Loucy (cell line): Measurements from ENCODE around the gene DNAI1.

Source experiments
- H2AFZ ChIP-seq: fragments of 200-600 bp; sonication (generic); 2 replicates; pipeline ENCODE4 v1.6.0; 2016; ENCODE audit warnings: antibody characterized with exemption, mild to moderate bottlenecking, low read length, moderate library complexity
- H3F3A ChIP-seq: fragments of 200-600 bp; 2 replicates; pipeline ENCODE4 v1.6.0; 2016; ENCODE audit warnings: antibody characterized with exemption, low read depth, mild to moderate bottlenecking
- H3K27me3 ChIP-seq: fragments of 200-600 bp; sonication (generic); 2 replicates; pipeline ENCODE4 v1.6.1; 2014; ENCODE audit warnings: low read length, mild to moderate bottlenecking; ENCODE audit not compliant: insufficient read depth, poor library complexity, severe bottlenecking
- H3K36me3 ChIP-seq: fragments of 200-600 bp; sonication (generic); 2 replicates; pipeline ENCODE4 v1.6.1; 2016; ENCODE audit warnings: low read length; ENCODE audit not compliant: insufficient read depth
- H3K4me1 ChIP-seq: fragments of 200-600 bp; sonication (generic); 2 replicates; pipeline ENCODE4 v1.5.1; 2014; ENCODE audit warnings: low read length, mild to moderate bottlenecking; ENCODE audit not compliant: insufficient read depth, poor library complexity, severe bottlenecking
- H3K4me2 ChIP-seq: fragments of 200-600 bp; sonication (generic); 2 replicates; pipeline ENCODE4 v1.6.0; 2014; ENCODE audit warnings: antibody characterized with exemption, low read length, low read depth, mild to moderate bottlenecking; ENCODE audit not compliant: poor library complexity, severe bottlenecking
- H3K4me3 ChIP-seq: fragments of 200-600 bp; sonication (generic); 2 replicates; pipeline ENCODE4 v1.5.1; 2014; ENCODE audit warnings: low read length, mild to moderate bottlenecking, mixed read lengths; ENCODE audit not compliant: poor library complexity, severe bottlenecking
- H3K79me2 ChIP-seq: fragments of 200-600 bp; sonication (generic); 2 replicates; pipeline ENCODE4 v1.6.1; 2014; ENCODE audit warnings: low read length; ENCODE audit not compliant: insufficient read depth
- H3K9ac ChIP-seq: fragments of 200-600 bp; sonication (generic); 2 replicates; pipeline ENCODE4 v1.6.0; 2014; ENCODE audit warnings: mild to moderate bottlenecking, low read depth, low read length, moderate library complexity; ENCODE audit not compliant: poor library complexity, severe bottlenecking
- H3K9me2 ChIP-seq: fragments of 200-600 bp; sonication (generic); replicated peaks from 2 replicates; pipeline ENCODE4 v1.6.1; 2016; ENCODE audit warnings: low read depth, low read length, mixed read lengths
- H3K9me3 ChIP-seq: fragments of 200-600 bp; sonication (generic); 2 replicates; pipeline ENCODE4 v1.6.1; 2014; ENCODE audit warnings: mild to moderate bottlenecking, antibody characterized with exemption, low read length, low read depth; ENCODE audit not compliant: insufficient read depth
- H4K20me1 ChIP-seq: fragments of 200-600 bp; sonication (generic); 2 replicates; pipeline ENCODE4 v1.6.0; 2014; ENCODE audit warnings: antibody characterized with exemption, low read length, mild to moderate bottlenecking; ENCODE audit not compliant: insufficient read depth, poor library complexity, severe bottlenecking
- CTCF ChIP-seq: fragments of 200-600 bp; sonication (generic); conservative IDR thresholded peaks from 2 replicates; pipeline ENCODE4 v1.5.1; 2014; ENCODE audit warnings: mild to moderate bottlenecking, antibody characterized with exemption, low read length
- EZH2phosphoT487 ChIP-seq: fragments of 200-600 bp; IDR thresholded peaks from 2 replicates; pipeline ENCODE4 v1.6.1; 2018; ENCODE audit warnings: antibody characterized with exemption, mild to moderate bottlenecking, moderate library complexity, borderline replicate concordance

Gene DNAI1

GRCh38 chr9:34506623-34507022, 48.0 kb downstream of the DNAI1 start:
- H3K9ac ChIP-seq, result no peak overlapping the region
- no peaks in the 10 kb centered on the region for H4K20me1 ChIP-seq
- TF ChIP-seq CTCF, result no peak
- no peak for TF ChIP-seq EZH2phosphoT487
- no peak overlapping the region for H3K4me3 ChIP-seq
- no peaks in the 10 kb centered on the region for H3K36me3 ChIP-seq
- H3K9me3 ChIP-seq, result no peaks in the 10 kb centered on the region
- H2AFZ ChIP-seq, result no peak overlapping the region
- H3K9me2 ChIP-seq, result no peaks in the 10 kb centered on the region
- no peak overlapping the region for H3K4me2 ChIP-seq
- H3K27me3 ChIP-seq, result no peaks in the 10 kb centered on the region
- no peaks in the 10 kb centered on the region for H3K4me1 ChIP-seq
- H3K79me2 ChIP-seq, result no peaks in the 10 kb centered on the region
- H3F3A ChIP-seq, result no peaks in the 10 kb centered on the region

- Histone ChIP-seq H3K9ac (no peak overlapping the region), H3K27me3 (no peaks in the 10 kb centered on the region), H3K4me3 (no peak overlapping the region), H3K36me3 (no peaks in the 10 kb centered on the region), H3K79me2 (no peaks in the 10 kb centered on the region), H3K9me3 (no peaks in the 10 kb centered on the region), H3K4me2 (no peak overlapping the region), H3K9me2 (no peaks in the 10 kb centered on the region), H4K20me1 (no peaks in the 10 kb centered on the region), H3K4me1 (no peaks in the 10 kb centered on the region), H3F3A (no peaks in the 10 kb centered on the region), H2AFZ (no peak overlapping the region)
- no peak for TF ChIP-seq CTCF
- TF ChIP-seq EZH2phosphoT487, result no peak
These were observed 49.0 kb downstream of the DNAI1 start for GRCh38 chr9:34507556-34507955.

GRCh38 chr9:34507966-34508365, 49.4 kb downstream of the DNAI1 start:
- Histone ChIP-seq H3K27me3 (no peaks in the 10 kb centered on the region), H3K9ac (no peak overlapping the region)

More at GRCh38 chr9:34507966-34508365, 49.4 kb downstream of the DNAI1 start:
- no peak overlapping the region for H2AFZ ChIP-seq
- no peaks in the 10 kb centered on the region for H3F3A ChIP-seq
- no peaks in the 10 kb centered on the region for H3K79me2 ChIP-seq
- no peaks in the 10 kb centered on the region for H3K36me3 ChIP-seq
- no peaks in the 10 kb centered on the region for H3K9me2 ChIP-seq
- no peak overlapping the region for H3K4me2 ChIP-seq
- no peaks in the 10 kb centered on the region for H3K9me3 ChIP-seq
- TF ChIP-seq EZH2phosphoT487 (no peak), CTCF (no peak)
- no peak overlapping the region for H3K4me3 ChIP-seq
- no peaks in the 10 kb centered on the region for H3K4me1 ChIP-seq
- H4K20me1 ChIP-seq, result no peaks in the 10 kb centered on the region
